ENCODE results near the gene LRRC74B.

GRCh38 chr22:21038405-21038804 is 7.3 kb upstream of the LRRC74B start:
- TF ChIP-seq POLR2A (IDR thresholded peaks at IDR 0.05): no peak
- TF ChIP-seq CTCF (IDR thresholded peaks at IDR 0.05): no peak

Measured in transverse colon (tissue), 3 donors.